ENCODE results near the gene TPRG1L.

TPRG1L gene

DNA sequence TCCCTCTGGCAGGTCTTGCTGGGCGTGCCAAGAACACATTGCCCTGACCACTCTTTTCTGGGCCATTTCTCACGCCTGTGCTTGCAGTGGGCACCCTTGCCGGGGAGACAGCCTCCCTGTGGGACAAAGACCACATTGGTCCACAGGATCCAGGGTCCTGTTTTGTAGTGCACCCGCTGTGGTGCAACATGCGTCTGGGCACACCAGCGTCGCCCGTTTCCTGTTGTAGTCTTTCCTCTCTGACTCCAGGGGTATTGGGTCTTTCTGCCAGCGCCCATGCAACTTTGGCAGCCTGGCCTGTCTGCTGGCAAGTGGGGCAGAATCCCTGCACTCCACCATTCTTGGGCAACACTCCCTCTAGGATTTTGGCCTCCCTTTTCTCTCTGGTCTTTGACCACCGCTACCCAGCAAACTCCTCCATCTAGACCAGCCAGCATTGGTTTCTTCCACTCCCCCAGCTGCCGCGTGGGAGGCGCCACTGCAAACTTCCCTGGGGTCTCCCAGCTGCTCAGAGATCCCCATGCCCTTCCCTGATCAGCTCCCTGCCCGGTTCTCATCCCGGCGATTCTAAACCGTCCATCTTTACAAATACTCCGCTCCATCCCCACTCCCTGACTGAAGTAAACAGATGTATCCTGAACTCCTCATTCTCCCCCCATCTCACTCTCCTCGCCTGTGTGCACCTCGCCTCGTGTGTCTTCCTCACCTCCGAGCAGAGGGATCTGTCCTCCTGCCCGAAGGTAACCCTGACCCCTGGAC, 1.2 kb upstream of the TPRG1L start:
- DNase-seq (ENCODE audit: extremely low spot score, insufficient read length, low read depth) (no peak), FAIRE-seq (no peak)

DNA sequence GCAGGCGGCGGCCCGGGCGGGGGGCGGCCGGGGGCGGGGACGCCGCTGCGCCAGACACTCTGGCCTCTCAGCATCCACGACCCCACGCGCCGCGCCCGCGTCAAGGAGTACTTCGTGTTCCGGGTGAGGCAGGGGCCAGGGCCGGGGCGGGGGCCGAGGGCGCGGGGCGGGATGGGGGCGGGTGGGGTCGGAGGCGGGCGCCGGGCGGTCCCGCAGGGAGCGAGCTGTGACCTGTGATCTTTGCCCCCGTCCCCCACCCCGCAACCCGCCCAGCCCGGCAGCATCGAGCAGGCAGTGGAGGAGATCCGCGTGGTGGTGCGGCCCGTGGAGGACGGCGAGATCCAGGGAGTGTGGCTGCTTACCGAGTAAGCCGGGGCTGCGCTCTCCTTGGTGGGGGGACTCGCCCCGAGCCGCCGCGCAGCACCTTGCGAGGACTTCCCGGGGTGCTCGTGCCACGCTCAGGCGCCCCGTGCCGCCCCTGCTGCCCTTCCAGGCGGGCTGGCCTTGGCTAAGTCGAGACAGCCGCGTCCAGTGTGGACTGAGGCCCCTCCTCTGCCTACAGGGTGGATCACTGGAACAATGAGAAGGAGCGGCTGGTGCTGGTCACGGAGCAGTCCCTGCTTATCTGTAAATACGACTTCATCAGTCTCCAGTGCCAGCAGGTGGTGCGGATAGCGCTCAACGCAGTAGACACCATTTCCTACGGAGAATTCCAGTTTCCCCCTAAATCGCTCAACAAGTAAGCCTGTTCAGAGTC, 514 bp downstream of the TPRG1L start:
- FAIRE-seq = no peak
- no peak for DNase-seq (ENCODE audit: extremely low spot score, insufficient read length, low read depth)

DNA sequence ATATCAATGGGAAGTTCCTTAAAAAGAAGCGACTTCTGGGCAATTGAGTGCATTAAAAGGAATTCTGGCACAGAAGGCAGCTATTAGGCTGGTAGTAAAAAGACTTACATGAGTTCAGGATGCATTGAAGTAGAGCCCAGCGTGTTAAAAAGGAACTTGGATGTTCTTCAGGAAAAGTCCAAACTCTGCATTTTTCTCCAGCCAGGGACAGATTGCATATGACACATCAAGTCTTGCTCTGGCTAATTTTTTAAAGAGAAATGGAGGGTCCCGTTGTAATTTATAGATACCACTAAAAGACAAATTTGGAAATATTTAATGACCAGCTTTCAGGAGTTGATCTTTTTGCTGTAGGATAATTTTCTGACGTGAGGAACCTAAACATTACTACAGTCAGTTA, 1.2 kb downstream of the TPRG1L start:
- DNase-seq (ENCODE audit: extremely low spot score, insufficient read length, low read depth) = no peak
- FAIRE-seq = no peak

DNA sequence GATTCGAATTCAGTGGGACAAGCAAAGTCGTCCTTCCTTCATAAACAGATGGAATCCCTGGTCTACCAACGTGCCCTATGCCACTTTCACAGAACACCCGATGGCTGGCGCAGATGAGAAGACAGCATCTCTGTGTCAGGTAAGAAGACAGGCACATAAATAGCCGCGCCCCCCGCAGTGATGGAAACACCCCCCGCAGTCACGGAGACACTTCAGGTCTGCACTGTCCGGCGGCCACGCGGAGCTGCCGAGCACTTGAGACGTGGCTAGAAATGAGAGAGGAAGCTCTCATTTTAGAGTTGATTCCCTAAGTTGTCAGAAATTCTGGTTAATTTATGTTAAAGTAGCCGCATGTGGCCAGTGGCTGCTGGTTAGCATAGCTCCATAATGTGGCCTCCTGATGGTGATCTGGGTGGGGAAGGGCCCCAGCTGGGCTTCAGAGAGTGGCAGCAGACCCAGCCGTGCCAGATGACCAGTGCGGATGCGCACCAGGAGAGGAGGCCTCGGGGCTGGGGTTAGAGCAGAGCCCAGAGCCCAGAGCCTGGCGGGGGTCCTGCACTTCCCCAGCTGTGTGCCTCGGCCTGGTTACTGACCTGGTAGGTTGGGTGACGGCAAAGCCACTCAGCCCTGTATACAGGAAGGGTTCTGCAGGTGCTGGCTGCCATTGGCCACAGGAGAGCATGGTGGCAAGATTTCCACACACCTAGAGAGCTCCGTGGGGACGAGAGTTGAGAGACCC, 2.9 kb downstream of the TPRG1L start:
- FAIRE-seq (no peak), DNase-seq (ENCODE audit: extremely low spot score, insufficient read length, low read depth) (no peak)

DNA sequence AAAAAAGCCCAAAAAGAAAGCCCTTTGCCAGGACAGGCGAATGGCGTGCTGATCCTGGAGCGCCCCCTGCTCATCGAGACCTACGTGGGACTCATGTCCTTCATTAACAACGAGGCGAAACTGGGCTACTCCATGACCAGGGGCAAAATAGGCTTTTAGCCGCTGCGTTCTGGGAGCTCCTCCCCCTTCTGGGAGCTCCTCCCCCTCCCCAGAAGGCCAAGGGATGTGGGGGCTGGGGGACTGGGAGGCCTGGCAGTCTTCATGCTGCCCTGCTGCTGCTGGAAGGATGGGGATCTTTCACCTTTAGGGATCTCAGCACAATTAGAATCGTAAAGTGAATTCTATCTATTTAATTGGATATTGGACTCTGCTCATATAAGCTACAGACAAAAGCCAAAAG, 3.6 kb downstream of the TPRG1L start:
- DNase-seq (ENCODE audit: extremely low spot score, insufficient read length, low read depth) (no peak), FAIRE-seq (no peak)

DNA sequence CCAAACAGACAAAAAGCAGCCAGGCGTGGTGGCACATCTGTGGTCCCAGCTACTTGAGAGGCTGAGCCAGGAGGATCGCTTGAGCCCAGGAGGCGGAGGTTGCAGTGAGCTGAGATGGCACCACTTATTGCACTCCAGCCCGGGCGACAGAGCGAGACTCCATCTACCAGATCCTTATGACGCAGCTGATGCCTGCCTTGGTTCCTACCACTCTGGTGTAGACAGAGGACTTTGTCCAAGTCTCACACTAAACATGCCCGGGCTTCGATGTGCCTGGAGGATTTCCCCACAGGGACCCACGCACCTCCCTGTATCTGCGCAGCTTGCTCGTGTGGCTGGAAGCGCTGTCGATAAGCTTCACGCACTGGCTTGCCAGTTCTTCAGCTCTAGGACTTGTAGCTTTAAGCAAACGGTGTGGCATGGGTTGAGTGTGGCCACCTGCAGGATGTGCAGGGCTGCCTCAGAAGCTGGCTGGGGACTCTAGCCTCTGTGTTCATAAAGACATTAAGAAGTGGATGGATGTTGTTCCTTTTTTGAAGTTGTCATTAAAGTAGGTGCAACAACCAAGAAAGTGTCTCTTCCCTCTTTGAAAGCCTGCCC, 4.8 kb downstream of the TPRG1L start:
- FAIRE-seq (no peak), DNase-seq (ENCODE audit: extremely low spot score, insufficient read length, low read depth) (no peak)

DNA sequence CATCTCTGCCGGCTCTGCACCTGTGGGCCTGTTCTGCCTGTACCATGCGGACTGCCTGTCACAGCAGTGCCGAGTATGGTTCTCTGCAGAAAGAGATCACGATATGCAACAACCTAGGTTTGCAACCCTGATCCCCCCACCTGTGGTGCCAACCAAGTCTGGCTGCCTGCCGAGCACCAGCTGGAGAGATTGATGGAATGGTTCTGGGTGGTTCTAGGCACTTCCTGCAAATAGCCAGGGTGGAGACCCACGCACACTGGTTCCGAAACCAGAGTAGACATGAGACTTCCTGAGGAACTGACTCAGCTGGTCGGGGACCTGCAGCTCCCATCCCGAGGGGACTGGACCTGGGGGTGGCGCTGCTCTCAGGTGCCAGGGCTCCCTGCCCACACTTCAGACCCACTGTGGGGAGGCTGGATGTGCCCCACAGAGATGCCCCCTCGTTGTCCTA, 5.4 kb downstream of the TPRG1L start:
- peak; percentile 12 for FAIRE-seq
- DNase-seq (ENCODE audit: extremely low spot score, insufficient read length, low read depth) = no peak

DNA sequence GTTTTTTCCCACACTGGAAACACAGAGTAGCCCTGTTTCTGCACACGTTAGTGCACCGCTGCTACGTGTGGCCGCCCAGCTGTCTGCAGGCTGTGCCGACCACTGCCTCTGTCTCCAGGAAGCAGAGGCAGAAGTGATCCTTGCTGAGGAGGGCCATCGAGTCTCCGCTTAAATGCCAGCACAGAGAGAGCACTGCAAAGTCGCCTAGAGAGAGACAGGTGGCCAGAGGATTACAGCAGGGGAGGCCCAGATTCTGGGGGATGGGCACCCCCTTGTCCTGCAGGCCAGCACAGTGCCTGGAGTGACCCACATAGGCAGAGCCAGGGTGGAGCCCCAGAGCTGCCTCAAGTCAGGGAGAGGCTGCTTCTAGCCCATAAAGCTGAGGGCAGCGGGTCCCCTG, 6.1 kb downstream of the TPRG1L start:
- no peak for FAIRE-seq
- no peak for DNase-seq (ENCODE audit: extremely low spot score, insufficient read length, low read depth)

DNA sequence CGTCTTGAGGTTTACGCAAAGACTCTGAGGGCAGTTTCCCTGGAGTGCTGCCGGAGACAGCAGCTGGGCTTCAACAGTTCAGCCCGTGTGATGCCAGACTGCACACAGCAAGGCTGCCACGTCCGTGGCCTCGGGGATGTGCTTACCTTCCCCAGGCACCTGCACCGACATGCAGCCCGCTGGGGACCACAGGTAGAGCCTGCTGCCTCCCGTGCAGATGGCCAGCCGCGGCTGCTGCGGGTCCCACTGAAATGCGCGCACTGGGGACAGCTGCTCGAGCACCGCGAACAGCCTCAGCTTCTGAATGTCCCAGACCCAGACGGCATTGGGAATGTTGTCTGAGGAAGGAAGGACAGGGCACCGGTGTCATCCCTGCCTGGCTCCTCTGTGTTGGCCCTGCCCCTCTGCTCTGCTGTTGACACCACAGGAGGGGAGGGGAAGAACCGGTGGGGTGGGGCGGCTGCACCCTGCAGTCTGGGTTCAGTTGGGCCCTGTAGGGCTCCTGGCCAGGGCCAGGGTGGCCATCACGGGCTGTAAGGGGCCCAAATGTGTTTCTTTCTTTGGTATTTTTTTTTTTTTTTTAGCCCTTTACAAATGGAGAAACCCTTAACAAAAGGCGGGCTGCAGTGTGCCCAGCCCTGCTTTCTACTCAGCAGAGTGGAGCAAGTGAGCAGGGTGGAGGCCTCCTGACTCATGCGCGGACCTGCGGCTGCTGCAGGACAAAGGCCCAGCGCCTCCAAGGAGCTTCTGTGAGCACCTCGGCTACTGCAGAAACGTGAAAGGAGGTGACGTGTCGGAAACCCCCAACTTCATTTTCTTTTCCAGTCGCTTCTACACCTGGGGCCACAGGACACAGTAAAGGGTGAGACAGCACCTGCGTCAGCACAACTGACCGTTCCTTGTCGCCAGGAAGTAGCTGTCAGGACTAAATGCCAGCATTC, 6.8 kb downstream of the TPRG1L start:
- FAIRE-seq = no peak
- DNase-seq (ENCODE audit: extremely low spot score, insufficient read length, low read depth) = no peak

DNA sequence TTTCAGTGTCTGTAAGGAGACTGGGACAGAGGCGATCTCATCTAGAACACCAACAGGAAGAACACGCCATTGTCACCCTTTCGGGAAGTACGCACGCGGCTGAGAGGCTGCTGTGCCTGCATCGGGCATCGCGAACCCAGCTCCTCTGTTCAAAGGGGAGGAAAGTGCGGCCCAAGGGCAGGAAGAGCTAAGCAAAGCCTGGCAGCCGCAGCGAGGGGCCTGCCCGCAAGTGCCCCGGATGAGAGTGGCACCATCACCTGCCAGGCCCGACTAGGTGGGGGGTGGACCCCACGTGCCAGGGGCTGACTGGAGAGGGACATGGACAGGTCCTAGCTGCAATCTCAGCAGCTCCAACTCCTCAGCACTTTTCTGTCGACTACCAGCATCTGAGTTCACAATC, 7.5 kb downstream of the TPRG1L start:
- no peak for DNase-seq (ENCODE audit: extremely low spot score, insufficient read length, low read depth)
- no peak for FAIRE-seq

DNA sequence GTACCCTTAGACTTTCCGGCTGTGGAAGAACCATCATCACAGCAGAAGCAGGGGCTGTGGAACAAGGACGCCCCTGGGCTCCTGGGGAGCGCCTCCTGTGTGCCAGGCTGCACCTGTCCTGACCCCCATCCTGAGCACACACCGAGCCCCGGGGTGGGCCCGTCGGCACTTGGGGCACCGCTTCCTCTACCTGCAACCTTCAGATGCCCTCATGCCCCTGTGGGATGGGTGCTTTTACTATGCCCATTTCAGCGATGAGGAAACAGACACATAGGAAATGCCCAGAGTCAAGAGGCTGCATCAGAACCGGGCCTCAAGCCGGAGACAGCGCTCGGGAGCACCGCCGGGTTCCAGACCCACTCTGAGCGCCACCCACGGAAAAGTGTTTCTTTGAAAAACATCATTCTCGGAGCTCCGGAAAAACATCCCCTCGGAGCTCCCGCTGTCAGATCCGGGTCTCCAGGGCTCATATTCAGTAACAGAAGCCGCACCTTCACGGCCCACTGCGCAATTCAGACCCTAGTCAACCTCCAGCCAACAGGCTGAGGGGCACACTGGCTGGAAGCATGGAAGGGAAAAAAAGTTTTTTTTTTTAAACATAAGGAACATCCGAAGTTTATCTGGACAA, 8.0 kb downstream of the TPRG1L start:
- no peak for DNase-seq (ENCODE audit: extremely low spot score, insufficient read length, low read depth)
- no peak for FAIRE-seq

DNA sequence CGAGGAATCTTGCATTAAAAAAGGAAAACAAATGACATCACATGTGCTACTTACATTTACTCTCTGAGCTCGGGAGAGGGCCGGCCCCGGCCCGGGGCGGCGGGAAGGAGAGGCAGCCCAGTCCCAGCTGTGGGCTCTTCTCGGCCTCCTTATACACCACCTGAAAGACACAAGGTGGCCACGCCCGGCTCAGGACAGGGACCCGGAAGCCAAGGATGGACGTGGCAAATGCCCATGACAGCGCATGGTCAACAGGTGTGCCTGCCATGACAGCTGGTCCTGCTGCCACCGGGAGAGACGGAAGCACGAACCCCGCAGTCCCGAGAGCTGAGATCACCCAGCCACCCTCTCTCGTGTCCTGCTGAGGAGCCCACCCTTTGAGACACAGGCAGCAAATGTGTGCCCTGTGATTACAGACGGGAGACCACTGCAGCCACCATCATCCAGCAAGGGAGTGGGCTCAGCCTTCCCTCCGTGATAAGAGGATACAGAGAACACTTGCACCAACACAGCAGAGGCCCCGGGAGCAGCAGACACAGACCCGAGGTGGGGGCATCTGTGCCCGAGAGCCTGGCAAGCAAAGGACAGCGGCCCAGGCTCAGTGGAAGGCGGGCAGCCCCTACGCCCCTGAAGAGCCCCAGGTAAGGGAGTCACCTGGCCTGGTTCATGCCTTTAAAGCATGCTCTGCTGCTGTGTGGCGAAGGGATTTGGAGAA, 8.7 kb downstream of the TPRG1L start:
- DNase-seq (ENCODE audit: extremely low spot score, insufficient read length, low read depth) (no peak), FAIRE-seq (no peak)

DNA sequence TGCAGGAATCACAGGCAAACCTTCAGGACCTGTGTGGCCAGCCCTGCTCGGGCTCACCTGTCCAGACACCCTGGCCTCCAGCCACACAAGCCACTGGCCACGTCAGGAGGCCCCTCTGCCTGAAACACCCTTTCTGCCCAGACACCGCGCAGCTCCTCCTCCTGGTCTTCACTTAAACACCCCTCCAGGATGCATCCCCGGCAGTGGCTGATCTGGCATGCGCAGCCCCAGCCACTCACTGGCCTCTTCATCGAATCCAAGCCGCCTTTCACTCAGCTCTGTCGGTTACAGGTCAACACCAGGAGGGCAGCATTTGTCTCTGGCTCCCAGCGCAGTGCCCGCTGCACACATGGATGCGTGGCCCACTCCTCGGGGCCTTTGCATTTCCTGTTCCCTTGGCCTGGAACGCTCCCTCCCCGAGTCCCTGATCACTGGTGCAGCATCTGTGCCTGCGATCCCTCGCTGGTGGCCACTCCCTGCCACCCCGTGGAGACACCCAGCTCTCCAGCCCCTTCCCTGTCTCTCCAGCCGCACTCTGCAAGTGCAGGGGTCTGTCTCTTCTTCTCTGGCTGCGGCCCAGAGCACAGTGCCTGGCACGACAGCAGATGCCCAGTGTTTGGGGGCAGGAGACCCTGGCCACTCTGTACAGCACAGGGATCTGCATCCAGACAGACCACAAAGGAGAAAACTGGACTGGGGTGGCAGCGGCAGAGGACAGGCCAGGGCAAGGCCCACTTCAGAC, 9.4 kb downstream of the TPRG1L start:
- no peak for DNase-seq (ENCODE audit: extremely low spot score, insufficient read length, low read depth)
- no peak for FAIRE-seq

DNA sequence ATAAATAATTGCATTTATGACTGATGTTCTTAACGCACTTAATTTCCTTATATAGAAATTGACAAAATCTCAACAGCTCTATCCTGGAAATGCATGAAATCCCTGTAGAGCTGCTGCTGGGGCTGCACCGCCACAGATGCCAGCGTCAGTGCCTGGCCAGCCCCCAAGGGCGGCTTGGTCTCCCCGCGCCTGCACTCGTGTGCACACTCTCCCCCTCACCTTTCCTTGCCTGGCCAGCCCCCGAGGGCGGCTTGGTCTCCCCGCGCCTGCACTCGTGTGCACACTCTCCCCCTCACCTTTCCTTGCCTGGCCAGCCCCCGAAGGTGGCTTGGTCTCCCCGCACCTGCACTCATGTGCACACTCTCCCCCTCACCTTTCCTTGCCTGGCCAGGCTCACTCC, 11.3 kb downstream of the TPRG1L start:
- FAIRE-seq (no peak), DNase-seq (ENCODE audit: extremely low spot score, insufficient read length, low read depth) (no peak)

DNA sequence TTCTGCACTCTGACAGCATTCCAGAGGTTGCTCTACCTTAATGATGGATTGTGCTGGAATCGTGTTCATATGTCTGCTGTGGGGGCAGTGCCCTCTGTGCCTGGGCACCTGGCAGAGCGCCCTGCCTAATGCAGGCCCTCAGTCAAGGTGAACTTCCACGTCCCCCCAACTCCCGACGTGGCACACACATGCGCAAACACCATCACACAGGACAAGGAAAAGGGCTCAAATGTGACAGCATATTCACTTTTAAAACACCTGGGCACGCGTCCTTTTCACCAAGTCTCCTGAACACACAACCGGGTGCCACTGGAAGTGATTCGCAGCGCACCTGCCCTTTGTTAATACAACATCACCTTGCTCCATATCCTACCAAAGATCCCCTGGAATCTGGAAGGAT, 11.7 kb downstream of the TPRG1L start:
- no peak for DNase-seq (ENCODE audit: extremely low spot score, insufficient read length, low read depth)
- no peak for FAIRE-seq

DNA sequence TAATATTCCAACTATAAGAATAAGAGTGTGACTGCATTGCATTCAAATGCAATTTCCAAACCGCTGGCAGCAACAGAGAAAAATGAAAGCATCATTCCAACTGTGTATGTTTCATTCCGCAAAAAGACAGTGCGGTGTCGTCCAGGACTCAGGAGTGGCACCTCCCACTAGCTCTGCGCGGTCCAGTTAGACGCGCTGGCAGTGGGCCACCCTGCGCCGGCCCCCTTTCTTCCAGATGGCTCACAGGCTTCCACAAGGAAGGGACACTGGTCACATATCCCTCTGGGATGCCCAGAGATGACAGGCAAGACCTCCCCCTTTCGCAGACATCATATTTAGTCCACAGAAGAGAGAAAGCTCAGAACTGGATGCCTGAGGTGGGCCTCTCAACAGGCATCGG, 13.2 kb downstream of the TPRG1L start:
- FAIRE-seq = no peak
- DNase-seq (ENCODE audit: extremely low spot score, insufficient read length, low read depth) = no peak

DNA sequence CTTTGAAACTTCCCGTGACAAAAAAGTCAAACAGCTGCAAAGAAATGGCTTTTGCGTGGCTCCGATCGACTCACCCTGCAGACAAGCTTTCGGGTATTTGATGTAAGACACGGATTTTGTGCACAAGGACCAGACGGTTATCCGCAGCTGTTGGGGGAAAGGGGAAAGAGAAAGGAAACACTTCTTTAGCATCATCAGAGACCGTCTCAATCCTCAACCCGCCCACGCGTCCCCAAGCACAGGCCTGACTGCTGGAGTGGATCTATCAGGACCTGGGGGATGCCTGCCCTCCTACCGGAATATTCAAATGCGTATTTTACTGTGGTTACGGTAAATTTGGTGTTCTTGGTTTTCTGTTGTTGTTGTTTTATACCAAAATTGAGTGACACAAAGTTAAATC, 13.9 kb downstream of the TPRG1L start:
- no peak for DNase-seq (ENCODE audit: extremely low spot score, insufficient read length, low read depth)

DNA sequence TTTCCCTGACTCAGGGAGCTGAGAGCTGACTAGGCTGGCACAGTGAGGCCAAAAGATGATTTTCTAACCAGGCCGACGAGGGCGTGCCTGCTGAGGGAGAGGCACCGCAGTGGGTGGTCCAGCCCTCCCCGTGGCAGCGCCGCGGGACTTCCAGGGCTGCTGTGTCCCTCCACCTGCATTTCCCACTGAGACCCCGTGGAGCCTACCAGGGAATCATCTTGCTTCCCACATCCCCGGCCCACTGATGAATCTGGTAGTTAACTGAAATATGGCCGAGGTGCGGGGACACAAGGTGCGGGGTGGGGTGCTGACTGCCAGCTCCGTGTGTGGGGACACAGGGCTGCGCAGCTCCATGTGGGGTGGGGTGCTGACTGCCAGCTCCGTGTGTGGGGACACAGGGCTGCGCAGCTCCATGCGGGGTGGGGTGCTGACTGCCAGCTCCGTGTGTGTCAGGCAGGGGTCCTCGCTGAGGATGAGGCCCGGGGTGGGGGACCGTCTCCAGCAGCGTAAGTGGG, 14.6 kb downstream of the TPRG1L start:
- DNase-seq (ENCODE audit: extremely low spot score, insufficient read length, low read depth) (no peak), FAIRE-seq (no peak)

More for the DNA sequence above, 13.9 kb downstream of the TPRG1L start:
- FAIRE-seq = no peak

Data from GM18507 (cell line).